ENCODE results near the gene TMEM61.

Gene TMEM61

DNA sequence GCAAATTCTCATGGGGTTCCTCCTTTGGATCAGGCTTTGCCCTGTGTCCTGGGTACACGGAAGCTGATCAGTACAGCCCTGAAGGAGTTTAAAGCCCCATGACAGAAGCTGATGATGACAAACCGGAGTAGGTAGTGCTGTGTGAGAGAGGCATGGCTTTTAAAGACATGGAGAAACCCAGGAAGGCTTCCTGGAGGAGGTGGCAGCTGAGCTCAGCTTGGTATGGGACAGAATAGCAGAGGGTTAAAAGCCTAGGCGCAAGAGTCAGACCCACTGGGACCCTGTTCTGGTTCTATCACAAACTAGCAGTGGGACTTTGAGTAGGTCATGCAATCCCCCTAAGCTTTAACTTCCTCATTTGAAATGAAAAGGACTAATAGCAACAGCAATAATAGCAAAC is 6.1 kb downstream of the TMEM61 start:
- Histone ChIP-seq H3K36me3 (replicated peaks; ENCODE audit: low read depth, low read length) (no peaks in the 10 kb centered on the region), H2AFZ (ENCODE audit: low read depth, low read length) (no peak overlapping the region), H4K20me1 (ENCODE audit: insufficient read depth, low read length) (no peaks in the 10 kb centered on the region), H3K4me2 (ENCODE audit: low read length) (no peak overlapping the region), H3K27ac (ENCODE audit: low read length) (no peak overlapping the region), H3K4me3 (ENCODE audit: low read length) (no peak overlapping the region), H3K9ac (ENCODE audit: low read length) (no peak overlapping the region), H3K9me3 (ENCODE audit: insufficient read depth, low read length) (no peaks in the 10 kb centered on the region), H3K27me3 (ENCODE audit: low read depth, low read length) (peaks cover 7% of the 10 kb centered on the region; the same call in 1 of the 2 replicates), H3K79me2 (ENCODE audit: low read length) (no peaks in the 10 kb centered on the region), H3K4me1 (ENCODE audit: low read length) (no peaks in the 10 kb centered on the region)
- TF ChIP-seq, protein P1, sequence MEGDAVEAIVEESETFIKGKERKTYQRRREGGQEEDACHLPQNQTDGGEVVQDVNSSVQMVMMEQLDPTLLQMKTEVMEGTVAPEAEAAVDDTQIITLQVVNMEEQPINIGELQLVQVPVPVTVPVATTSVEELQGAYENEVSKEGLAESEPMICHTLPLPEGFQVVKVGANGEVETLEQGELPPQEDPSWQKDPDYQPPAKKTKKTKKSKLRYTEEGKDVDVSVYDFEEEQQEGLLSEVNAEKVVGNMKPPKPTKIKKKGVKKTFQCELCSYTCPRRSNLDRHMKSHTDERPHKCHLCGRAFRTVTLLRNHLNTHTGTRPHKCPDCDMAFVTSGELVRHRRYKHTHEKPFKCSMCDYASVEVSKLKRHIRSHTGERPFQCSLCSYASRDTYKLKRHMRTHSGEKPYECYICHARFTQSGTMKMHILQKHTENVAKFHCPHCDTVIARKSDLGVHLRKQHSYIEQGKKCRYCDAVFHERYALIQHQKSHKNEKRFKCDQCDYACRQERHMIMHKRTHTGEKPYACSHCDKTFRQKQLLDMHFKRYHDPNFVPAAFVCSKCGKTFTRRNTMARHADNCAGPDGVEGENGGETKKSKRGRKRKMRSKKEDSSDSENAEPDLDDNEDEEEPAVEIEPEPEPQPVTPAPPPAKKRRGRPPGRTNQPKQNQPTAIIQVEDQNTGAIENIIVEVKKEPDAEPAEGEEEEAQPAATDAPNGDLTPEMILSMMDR (IDR thresholded peaks at IDR 0.05; ENCODE audit: low read depth, low read length): no peak
- no peak for TF ChIP-seq EZH2phosphoT487 (IDR thresholded peaks at IDR 0.05; ENCODE audit: low read depth)

DNA sequence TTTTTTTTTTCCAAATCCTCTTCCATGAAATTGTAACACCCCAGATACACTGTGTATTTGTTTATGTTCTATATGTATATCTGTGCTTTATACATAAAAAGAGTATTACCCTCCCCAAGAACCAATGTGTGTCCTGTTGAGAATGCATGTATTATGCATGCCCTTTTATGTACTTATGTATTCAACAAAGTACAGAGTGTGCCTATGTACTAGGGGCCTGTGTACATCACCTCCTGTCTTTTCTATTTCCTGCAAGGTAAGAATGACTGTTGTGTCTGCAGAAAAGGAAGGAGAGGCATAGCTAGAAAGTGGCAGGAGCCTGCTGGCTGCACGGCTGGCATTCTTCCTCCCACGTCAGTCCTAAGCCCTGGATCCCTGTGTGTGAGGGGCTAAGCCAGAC is 7.0 kb downstream of the TMEM61 start:
- Histone ChIP-seq H3K4me2 (ENCODE audit: low read length) (no peak overlapping the region), H3K9me3 (ENCODE audit: insufficient read depth, low read length) (no peaks in the 10 kb centered on the region), H3K27ac (ENCODE audit: low read length) (no peak overlapping the region), H2AFZ (ENCODE audit: low read depth, low read length) (no peak overlapping the region), H3K27me3 (ENCODE audit: low read depth, low read length) (peaks cover 7% of the 10 kb centered on the region; the same call in 1 of the 2 replicates), H3K9ac (ENCODE audit: low read length) (no peak overlapping the region), H3K4me3 (ENCODE audit: low read length) (no peak overlapping the region), H3K4me1 (ENCODE audit: low read length) (no peaks in the 10 kb centered on the region), H4K20me1 (ENCODE audit: insufficient read depth, low read length) (no peaks in the 10 kb centered on the region), H3K36me3 (replicated peaks; ENCODE audit: low read depth, low read length) (no peaks in the 10 kb centered on the region), H3K79me2 (ENCODE audit: low read length) (no peaks in the 10 kb centered on the region)
- TF ChIP-seq, protein P1 (IDR thresholded peaks at IDR 0.05; ENCODE audit: low read depth, low read length): no peak
- no peak for TF ChIP-seq EZH2phosphoT487 (IDR thresholded peaks at IDR 0.05; ENCODE audit: low read depth)

DNA sequence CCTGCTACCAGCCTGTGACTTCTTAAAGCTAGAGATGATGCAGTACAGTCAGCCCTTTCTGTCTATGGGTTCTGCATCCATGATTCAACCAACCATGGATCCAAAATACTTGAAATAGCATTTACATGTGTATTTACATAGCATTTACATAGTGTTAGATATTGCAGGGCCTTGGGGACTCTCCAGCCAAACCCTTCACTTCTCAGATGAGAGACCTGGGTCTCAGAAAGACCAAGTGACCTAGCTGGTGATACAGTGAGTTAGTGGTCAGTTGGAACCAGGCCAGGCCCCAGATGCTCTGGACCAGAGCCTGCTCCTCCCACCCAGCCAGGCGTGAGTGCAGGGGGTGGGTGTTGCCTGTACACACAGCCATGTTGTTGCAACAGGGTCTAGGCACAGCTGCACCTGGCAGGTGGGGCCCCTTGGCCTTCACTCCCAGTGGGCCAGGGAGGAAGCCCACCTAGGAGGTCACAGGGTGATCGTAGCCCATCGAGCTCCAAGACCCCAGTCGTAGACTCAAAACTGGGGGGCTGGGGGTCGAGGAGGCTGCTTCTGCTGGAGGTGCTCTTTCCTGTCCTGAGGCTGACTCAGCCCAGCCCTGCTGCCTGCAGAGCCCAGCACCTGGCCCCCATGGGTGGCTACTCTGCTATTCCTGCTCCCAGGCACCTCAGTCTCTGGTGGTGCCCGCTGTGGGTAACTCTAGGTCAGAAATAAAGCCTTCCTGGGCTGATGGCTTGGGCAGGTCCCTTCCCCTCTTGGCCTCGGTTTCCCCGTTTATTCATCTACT is 7.7 kb downstream of the TMEM61 start:
- Histone ChIP-seq H3K27me3 (ENCODE audit: low read depth, low read length) (peaks cover 7% of the 10 kb centered on the region; the same call in 1 of the 2 replicates), H3K27ac (ENCODE audit: low read length) (no peak overlapping the region), H3K4me2 (ENCODE audit: low read length) (no peak overlapping the region)

DNA sequence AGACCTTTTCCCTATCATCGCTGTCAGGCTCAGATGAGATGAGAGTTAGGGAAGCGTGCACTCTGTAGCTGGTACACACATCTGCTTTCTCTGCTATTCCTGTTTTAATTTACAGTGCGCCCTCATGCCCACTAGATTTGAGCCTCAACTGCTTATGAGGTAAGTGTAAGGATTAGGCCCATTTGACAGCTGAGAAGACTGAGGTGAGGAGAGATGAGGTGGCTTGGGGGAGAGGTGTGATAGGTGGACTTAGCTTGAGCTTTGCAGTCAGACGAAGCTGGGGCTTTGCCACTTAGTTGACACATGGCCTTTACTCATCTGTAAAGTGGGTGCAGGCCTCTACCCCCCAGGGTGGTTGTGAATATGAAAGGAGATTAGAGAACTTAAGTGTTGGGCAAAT is 8.5 kb downstream of the TMEM61 start:
- H3K36me3 ChIP-seq (replicated peaks; ENCODE audit: low read depth, low read length): no peaks in the 10 kb centered on the region
- TF ChIP-seq EZH2phosphoT487 (IDR thresholded peaks at IDR 0.05; ENCODE audit: low read depth): no peak
- H3K9ac ChIP-seq (ENCODE audit: low read length): no peak overlapping the region
- H3K9me3 ChIP-seq (ENCODE audit: insufficient read depth, low read length): no peaks in the 10 kb centered on the region
- H3K4me3 ChIP-seq (ENCODE audit: low read length): no peak overlapping the region
- peaks cover 6% of the 10 kb centered on the region; the same call in 1 of the 2 replicates for H3K27me3 ChIP-seq (ENCODE audit: low read depth, low read length)
- H3K4me2 ChIP-seq (ENCODE audit: low read length): no peak overlapping the region
- H3K79me2 ChIP-seq (ENCODE audit: low read length): no peaks in the 10 kb centered on the region
- H4K20me1 ChIP-seq (ENCODE audit: insufficient read depth, low read length): no peaks in the 10 kb centered on the region
- no peak overlapping the region for H2AFZ ChIP-seq (ENCODE audit: low read depth, low read length)
- no peaks in the 10 kb centered on the region for H3K4me1 ChIP-seq (ENCODE audit: low read length)
- H3K27ac ChIP-seq (ENCODE audit: low read length): no peak overlapping the region

More for the DNA sequence above, 7.7 kb downstream of the TMEM61 start:
- no peak overlapping the region for H3K4me3 ChIP-seq (ENCODE audit: low read length)
- no peak for TF ChIP-seq EZH2phosphoT487 (IDR thresholded peaks at IDR 0.05; ENCODE audit: low read depth)
- TF ChIP-seq, protein P1 (IDR thresholded peaks at IDR 0.05; ENCODE audit: low read depth, low read length): no peak
- no peaks in the 10 kb centered on the region for H3K36me3 ChIP-seq (replicated peaks; ENCODE audit: low read depth, low read length)
- no peaks in the 10 kb centered on the region for H3K9me3 ChIP-seq (ENCODE audit: insufficient read depth, low read length)
- no peaks in the 10 kb centered on the region for H3K4me1 ChIP-seq (ENCODE audit: low read length)
- H4K20me1 ChIP-seq (ENCODE audit: insufficient read depth, low read length): no peaks in the 10 kb centered on the region
- no peak overlapping the region for H2AFZ ChIP-seq (ENCODE audit: low read depth, low read length)
- H3K79me2 ChIP-seq (ENCODE audit: low read length): no peaks in the 10 kb centered on the region
- no peak overlapping the region for H3K9ac ChIP-seq (ENCODE audit: low read length)

Measured in OCI-LY3 (cell line).